ENCODE data around the gene FOXC1. TPM values are rescaled to one million over a fixed set of nuclear protein-coding genes. Genes with fewer than 3 reads are reported as not detected.

The FOXC1 gene
- total and polyA plus RNA-seq, 10 of the 15 experiments (the other 5 are each of a cell fraction or from before 2014, with no cell fraction given), result 0.13 to 1.5 (median 0.48) TPM; not detected in 2

- TF ChIP-seq E2F4 (IDR thresholded peaks at IDR 0.05; ENCODE audit: low read depth, low read length) (no peak), TARDBP (IDR thresholded peaks at IDR 0.05; ENCODE audit: borderline replicate concordance) (no peak), TBL1XR1 (IDR thresholded peaks at IDR 0.05; ENCODE audit: low read depth, low read length) (no peak), EED (IDR thresholded peaks at IDR 0.05; ENCODE audit: low read depth) (no peak), SP1 (IDR thresholded peaks at IDR 0.05; ENCODE audit: low read depth, low read length) (no peak), ZBTB11 (CRISPR knock-in tag; IDR thresholded peaks at IDR 0.05) (no peak), RCOR1 (conservative IDR thresholded peaks at IDR 0.05; ENCODE audit: low read depth, low read length) (no peak), NR2F1 (conservative IDR thresholded peaks at IDR 0.05) (no peak), POLR2AphosphoS5 (IDR thresholded peaks at IDR 0.05; ENCODE audit: low read length) (no peak), SMAD1 (IDR thresholded peaks at IDR 0.05; ENCODE audit: low read depth, partially characterized antibody) (no peak), PKNOX1 (IDR thresholded peaks at IDR 0.05) (no peak), RAD51 (IDR thresholded peaks at IDR 0.05) (no peak), CREM (IDR thresholded peaks at IDR 0.05; ENCODE audit: low read depth) (no peak), ZBED1 (IDR thresholded peaks at IDR 0.05; ENCODE audit: borderline replicate concordance) (no peak), E2F8 (IDR thresholded peaks at IDR 0.05; ENCODE audit: low read depth, partially characterized antibody) (no peak), SREBF2 (IDR thresholded peaks at IDR 0.05; ENCODE audit: low read length) (no peak), BRCA1 (IDR thresholded peaks at IDR 0.05; ENCODE audit: low read depth, low read length) (no peak), EGR1 (IDR thresholded peaks at IDR 0.05; ENCODE audit: borderline replicate concordance in 1 of 2, low read depth in 2 of 2, low read length in 2 of 2) (no peak), JUNB (IDR thresholded peaks at IDR 0.05) (no peak)
Measured at GRCh38 chr6:1587977-1588376, 21.7 kb upstream of the FOXC1 start.

More at GRCh38 chr6:1587977-1588376, 21.7 kb upstream of the FOXC1 start:
- POLR2A ChIA-PET, result no interaction called here
- Histone ChIP-seq H3K27me3 (replicated peaks in 1 of 2; ENCODE audit: control insufficient read depth in 2 of 2, insufficient read depth in 2 of 2, low read length in 1 of 2) (peaks cover 0 to 1% of the 10 kb centered on the region in 2 experiments; a peak in 1 of 4 replicates), H3K9me3 (replicated peaks; ENCODE audit: control insufficient read depth, insufficient read depth, low read length) (no peaks in the 10 kb centered on the region; the same call in 2 of the 3 replicates), H3K4me1 (ENCODE audit: control insufficient read depth, insufficient read depth, low read length) (no peaks in the 10 kb centered on the region), H3K79me2 (ENCODE audit: control insufficient read depth, insufficient read depth, low read length) (no peaks in the 10 kb centered on the region), H3K4me3 (no peak overlapping the region), H3K9ac (ENCODE audit: control insufficient read depth, insufficient read depth, low read length) (no peak overlapping the region), H3K27ac (ENCODE audit: control insufficient read depth, insufficient read depth) (no peak overlapping the region), H2AFZ (ENCODE audit: control insufficient read depth, low read depth, low read length) (no peak overlapping the region), H3K4me2 (ENCODE audit: control insufficient read depth, insufficient read depth) (no peak overlapping the region), H3K36me3 (ENCODE audit: control insufficient read depth in 2 of 2, insufficient read depth in 2 of 2, low read length in 1 of 2) (no peaks in the 10 kb centered on the region), H4K20me1 (ENCODE audit: control insufficient read depth, insufficient read depth) (no peaks in the 10 kb centered on the region)
- 53% methylated on average over 12 of the region's 12 CpGs for WGBS (ENCODE audit: insufficient coverage, insufficient replicate concordance, low lambda C conversion rate, missing lambda C conversion rate)
- FAIRE-seq (no peak), ATAC-seq (no peak), DNase-seq (ENCODE audit: low read depth, low spot score) (no peak)
- SMC1A ChIA-PET (ENCODE audit: uncharacterized antibody, unreplicated experiment), result no interaction called here
- no TSS peak for BruUV-seq (replicated peaks)
- in situ Hi-C loops (cut with MboI) (loop anchor here (5.0 to 25.0 kb wide), 2 partner anchors 1049 to 1349 kb away; no protein-coding TSS in a partner anchor), intact Hi-C loops (cut with micrococcal nuclease; ENCODE audit: unreplicated experiment) (no loop called here)
- CTCF ChIA-PET, result no interaction called here
- RAD21 ChIA-PET (ENCODE audit: unreplicated experiment), result no interaction called here

All from GM12878 (cell line).